HEK293 (cell line): Measurements from ENCODE around the gene GNB5.

Experiments
- BCL11A ChIP-seq: fragments of 450-650 bp; formaldehyde crosslinking; IDR thresholded peaks from 2 replicates; pipeline ENCODE4 v1.5.1; 2016; ENCODE audit warnings: low read depth, missing biosample characterization, missing genetic modification characterization
- KLF1 ChIP-seq: fragments of 450-650 bp; formaldehyde crosslinking; IDR thresholded peaks from 2 replicates; pipeline ENCODE4 v1.5.1; 2016; ENCODE audit warnings: missing biosample characterization, missing genetic modification characterization
- PRDM4 ChIP-seq: fragments of 450-650 bp; formaldehyde crosslinking; IDR thresholded peaks from 2 replicates; pipeline ENCODE4 v1.5.1; 2017; ENCODE audit warnings: missing biosample characterization, missing genetic modification characterization
- SCRT1 ChIP-seq: fragments of 450-650 bp; formaldehyde crosslinking; IDR thresholded peaks from 2 replicates; pipeline ENCODE4 v1.5.1; 2016; ENCODE audit warnings: missing biosample characterization, missing genetic modification characterization, borderline replicate concordance
- SETDB1 ChIP-seq: IDR thresholded peaks from one replicate; pipeline ENCODE4 v1.6.1; 2017; ENCODE audit warnings: mild to moderate bottlenecking, low read length, moderate library complexity, mixed read lengths; ENCODE audit not compliant: insufficient read length
- ZNF302 ChIP-seq: fragments of 450-650 bp; formaldehyde crosslinking; IDR thresholded peaks from 2 replicates; pipeline ENCODE4 v1.5.1; 2016; ENCODE audit warnings: missing biosample characterization, missing genetic modification characterization, low read depth
- ZNF626 ChIP-seq: fragments of 450-650 bp; sonication (Bioruptor Pico); formaldehyde crosslinking; IDR thresholded peaks from 2 replicates; pipeline ENCODE4 v1.5.1; 2018; ENCODE audit warnings: missing biosample characterization, missing genetic modification characterization, inconsistent platforms

GRCh38 chr15:52124270-52124880 lies 66.8 kb downstream of the GNB5 start:
- TF ChIP-seq SETDB1 (no peak), KLF1 (no peak), BCL11A (tag by site-specific recombination) (no peak), PRDM4 (tag by site-specific recombination) (no peak), ZNF302 (no peak), SCRT1 (tag by site-specific recombination) (no peak), ZNF626 (tag by site-specific recombination) (no peak)
